ENCODE results near the gene ACOT12.
"Not testable (repeated sequence)": the region's sequence is repeated elsewhere in the genome, so short reads cannot be mapped to it uniquely, and the experiment has no call there.

Gene ACOT12

GRCh38 chr5:81393783-81394718 is at the start of gene ACOT12:
TSS of gene ACOT12 (minus strand) at chr5:81394134. CDS start at chr5:81394114, 20 bp downstream.
- peak; percentile 17 for DNase-seq (ENCODE audit: low spot score)

- no peak for DNase-seq (ENCODE audit: low spot score)
Observed at GRCh38 chr5:81435023-81435422, 41.1 kb upstream of the ACOT12 start.

- no peak for DNase-seq (ENCODE audit: low spot score)
Observed at GRCh38 chr5:81429985-81430384, 36.1 kb upstream of the ACOT12 start.

DNA sequence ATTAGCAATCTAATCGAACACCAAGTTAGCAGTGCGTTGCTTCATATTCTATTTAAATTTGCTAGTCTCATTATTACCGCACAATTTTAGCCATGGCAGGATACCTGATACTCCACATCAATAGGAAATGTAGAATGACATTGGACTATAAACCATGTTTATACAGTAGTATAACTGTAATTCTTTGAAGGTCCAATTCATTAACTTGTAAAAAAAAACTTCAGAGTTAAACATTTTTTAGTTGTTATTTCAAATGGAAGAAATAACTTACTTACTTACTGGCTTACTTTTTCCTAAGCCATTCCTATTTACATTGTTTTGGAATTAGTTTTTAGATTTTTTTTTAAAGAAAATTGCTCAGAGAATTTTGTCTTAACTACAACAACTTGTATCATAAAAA is 35.4 kb upstream of the ACOT12 start:
- no peak for DNase-seq (ENCODE audit: low spot score)

DNA sequence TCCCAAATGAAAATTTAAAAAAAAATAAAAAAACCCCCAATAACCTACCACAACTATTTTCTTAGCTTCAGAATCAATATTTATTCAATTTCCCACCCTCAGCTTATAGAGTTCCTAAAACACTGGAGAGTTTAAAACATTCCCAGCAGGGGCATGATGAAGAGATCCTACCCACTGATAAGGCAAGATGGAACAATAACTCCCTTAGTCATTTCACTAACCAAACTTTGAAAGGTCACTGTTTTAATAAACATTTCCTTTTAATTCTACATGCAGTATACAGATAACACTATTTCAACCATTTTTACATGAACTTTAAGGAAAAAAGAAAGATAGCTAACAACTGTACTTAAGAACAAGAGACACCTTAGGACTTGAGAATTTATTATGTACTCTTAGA is 34.9 kb upstream of the ACOT12 start:
- no peak for DNase-seq (ENCODE audit: low spot score)

DNA sequence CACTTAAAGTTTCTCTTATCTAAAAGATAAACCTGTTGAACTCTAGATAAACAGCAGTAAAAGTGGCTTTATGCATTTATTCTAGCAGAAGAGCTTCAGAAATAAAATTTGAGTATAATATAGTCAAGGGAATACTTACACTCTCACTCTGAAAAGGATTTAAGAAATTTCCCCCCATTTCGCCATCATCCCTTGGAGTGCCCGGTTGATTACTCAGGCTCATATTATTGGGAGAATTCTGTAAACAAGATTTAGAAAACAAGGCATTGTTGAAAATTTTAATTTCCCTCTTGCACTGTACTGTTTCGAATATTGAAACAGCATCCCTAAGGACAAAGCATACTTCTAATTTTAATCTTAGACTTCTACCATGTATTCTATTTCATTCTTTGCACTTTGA is 34.5 kb upstream of the ACOT12 start:
- DNase-seq (ENCODE audit: low spot score) = no peak

DNA sequence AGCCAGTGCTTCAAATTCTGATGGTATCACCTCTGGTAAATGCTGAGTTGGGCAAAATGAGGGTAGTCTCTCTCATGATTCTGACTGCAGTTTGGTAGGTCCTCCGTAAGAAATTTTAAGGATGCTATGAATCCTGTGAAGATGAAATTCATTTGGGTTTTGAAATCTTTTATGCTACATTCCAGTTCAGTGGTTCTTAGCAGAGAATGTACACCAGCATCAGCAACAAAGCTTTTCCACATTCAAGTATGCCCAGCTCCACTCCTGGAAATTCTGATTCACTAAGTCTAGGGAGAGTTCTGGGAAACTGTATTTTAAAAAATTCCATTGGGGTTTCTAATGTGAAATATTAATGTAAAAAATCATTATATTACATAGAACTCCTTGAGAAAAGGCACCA is 33.6 kb upstream of the ACOT12 start:
- no peak for DNase-seq (ENCODE audit: low spot score)

GRCh38 chr5:81426359-81427030 is 32.6 kb upstream of the ACOT12 start:
- no peak for DNase-seq (ENCODE audit: low spot score)

DNA sequence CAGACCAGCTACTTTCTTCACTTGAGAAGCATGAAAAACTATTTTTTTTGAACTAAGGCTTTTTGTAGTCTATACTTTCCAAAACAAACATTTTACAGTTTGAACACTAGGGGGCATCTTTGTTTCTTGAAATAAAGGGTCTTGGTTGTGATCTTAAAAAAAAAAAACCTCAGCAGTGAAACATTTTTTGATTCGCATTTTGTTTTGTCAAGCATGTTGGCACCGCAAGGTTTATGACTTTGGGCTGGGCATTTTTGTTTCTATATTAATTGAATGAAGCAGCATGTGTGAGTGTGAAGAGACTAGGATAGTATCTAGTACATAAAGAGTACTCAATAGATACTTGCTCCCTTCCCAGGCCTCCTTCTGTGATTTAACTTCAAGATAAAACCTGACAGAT is 31.6 kb upstream of the ACOT12 start:
- peak; percentile 17 for DNase-seq (ENCODE audit: low spot score)

DNA sequence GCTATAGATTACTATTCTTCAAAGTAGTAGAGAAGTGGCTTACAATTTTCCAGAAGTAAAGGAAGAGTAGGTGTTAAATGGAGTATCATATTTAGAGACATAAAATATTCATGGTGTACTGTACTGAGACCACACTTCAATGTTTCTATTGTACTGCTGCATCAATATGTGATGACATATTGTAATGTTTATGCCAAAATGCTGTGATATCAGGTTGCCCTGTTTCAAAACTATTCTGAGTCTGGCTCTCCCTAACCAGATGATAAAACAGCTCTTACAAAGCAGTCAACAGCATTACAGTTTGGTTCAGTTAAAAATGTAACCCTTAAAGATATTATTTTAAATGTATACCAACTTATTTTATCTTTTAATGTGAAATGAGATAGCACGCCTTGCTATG is 30.8 kb upstream of the ACOT12 start:
- DNase-seq (ENCODE audit: low spot score) = no peak

- peak; percentile 11 for DNase-seq (ENCODE audit: low spot score)
Observed at GRCh38 chr5:81422671-81423070, 28.7 kb upstream of the ACOT12 start.

DNA sequence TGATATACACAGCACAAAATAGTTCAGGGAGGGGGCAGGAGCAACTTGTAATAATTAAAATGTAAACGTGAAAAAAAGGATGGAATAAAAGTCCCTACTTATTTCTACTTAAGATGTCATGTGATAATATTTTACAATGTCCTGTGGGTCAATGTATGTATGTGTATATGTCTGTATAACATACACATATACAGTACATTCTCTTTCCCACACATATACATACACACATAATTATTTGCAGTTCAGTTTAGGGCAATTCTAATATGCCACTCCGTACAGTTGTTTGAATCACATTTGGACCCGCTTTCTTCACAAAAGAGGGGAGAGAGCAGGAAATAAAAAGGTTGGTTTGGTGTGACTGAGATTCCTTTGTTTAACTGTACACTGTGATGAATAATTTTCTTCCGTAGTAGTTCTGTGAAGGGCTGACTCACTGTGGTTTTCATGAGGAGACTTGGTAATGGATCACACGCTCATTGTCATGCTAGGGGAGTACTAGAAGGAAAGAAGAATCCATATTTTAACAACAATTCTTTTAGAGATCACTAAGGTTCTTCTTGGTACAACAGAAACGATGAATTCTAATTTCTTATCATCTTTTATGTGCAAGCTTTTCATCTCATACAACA is 26.2 kb upstream of the ACOT12 start:
- peak; percentile 85 for DNase-seq (ENCODE audit: low spot score)

DNA sequence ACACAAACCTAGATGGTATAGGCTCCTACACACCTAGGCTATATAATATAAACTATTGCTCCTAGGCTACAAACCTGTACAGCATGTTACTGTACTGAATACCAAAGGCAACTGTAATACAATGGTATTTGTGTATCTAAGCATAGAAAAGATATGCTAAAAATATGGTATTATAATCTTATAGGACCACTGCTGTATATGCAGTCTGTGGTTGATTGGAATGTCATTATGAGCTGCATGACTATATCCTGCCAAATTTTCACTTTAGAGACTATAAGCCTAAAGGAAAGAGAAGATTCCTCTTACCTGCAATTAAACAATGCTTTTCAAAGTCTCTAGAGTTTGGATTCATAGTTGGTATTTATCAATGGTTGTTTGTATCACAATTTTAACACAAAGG is 24.7 kb upstream of the ACOT12 start:
- DNase-seq (ENCODE audit: low spot score) = no peak

- DNase-seq (ENCODE audit: low spot score) = no peak
Observed at GRCh38 chr5:81417052-81417451, 23.1 kb upstream of the ACOT12 start.

DNA sequence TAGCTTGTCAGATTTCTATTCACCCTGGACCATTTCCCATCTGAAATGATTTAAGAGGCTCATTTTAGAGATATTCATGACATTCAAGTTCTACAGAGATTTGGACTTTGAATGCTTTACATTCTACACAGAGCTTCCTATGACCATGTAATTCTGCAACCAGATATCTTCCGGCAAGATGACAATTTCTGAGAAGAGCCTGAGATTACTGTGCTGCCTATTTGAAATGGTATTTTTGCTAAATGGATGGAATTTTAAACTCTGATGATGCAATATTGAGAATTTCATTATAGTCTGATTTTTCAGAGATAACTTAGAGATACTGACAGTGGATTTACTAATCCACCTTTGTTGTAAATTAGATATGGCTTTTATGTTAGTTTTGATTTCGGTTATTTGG is 16.0 kb upstream of the ACOT12 start:
- DNase-seq (ENCODE audit: low spot score) = no peak

- no peak for DNase-seq (ENCODE audit: low spot score)
Observed at GRCh38 chr5:81409361-81409760, 15.4 kb upstream of the ACOT12 start.

DNA sequence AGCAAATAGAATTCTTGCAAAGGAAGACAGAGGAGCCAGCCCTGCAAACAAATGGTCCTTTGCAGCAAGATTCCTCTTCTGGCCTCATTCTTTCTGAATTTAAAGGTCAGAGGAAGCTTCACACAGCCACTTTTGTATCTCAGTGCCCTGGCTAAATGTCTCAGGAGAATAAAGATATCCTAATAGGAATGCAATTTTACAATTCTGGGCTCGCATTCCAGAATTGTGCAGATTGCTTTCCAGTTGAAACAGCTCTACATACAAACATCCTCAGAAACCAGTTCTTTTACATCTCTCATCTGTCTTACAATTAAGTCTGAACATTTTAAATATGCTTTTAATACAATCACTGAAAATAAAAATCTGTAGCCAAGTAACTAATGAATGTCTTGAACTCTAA is 14.6 kb upstream of the ACOT12 start:
- DNase-seq (ENCODE audit: low spot score) = peak; percentile 3

DNA sequence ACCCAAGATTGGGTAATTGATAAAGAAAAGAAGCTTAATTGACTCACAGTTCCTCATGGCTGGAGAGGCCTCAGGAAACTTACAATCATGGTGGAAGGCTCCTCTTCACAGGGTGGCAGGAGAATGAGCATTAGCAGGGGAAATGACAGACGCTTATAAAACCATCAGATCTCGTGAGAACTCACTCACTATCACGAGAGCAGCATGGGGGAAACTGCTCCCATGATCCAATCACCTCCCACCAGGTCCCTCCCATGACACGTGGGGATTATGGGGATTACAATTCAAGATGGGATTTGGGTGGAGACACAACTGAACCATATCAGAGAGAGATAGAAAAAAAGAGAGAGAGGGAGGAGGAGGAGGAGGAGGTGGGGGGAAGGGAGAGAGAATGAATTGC is 13.9 kb upstream of the ACOT12 start:
- DNase-seq (ENCODE audit: low spot score) = not testable (repeated sequence)

GRCh38 chr5:81405126-81405891 is 11.4 kb upstream of the ACOT12 start:
- no peak for DNase-seq (ENCODE audit: low spot score)

- DNase-seq (ENCODE audit: low spot score) = no peak
Observed at GRCh38 chr5:81402192-81402930, 8.4 kb upstream of the ACOT12 start.

DNA sequence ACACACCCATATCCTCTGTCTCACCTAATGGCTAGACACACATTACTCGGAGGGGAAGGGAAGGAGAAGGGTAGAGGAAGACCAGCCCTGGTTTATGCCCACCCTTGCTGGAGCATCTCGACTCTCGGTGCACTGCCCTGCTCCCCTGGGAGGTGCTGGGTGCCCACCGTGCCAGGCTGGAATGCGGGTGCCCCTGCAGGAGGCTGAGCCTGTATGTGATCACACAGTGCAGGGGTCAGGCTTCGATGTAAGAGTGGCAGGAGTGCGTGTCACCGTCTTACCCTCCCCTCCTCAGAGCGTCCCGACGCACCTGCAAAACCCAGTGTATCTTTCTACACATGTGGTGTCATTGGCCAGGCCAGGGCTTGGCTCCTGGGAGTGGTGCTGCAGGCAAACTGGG is 7.3 kb upstream of the ACOT12 start:
- no peak for DNase-seq (ENCODE audit: low spot score)
